Vagina (tissue), 2 donors: ENCODE measurements around the gene RNF141. TPM values are rescaled to one million over a fixed set of nuclear protein-coding genes. Genes with fewer than 3 reads are reported as not detected.

ENCODE experiments used
- DNase-seq, 2 donors: peaks; one replicate each; pipeline ENCODE4 v3.0.0-alpha.2; 2017; ENCODE audit errors: extremely low spot score in 2 of 2
- H3K27ac ChIP-seq: fragments of 200-600 bp; sonication (generic); one replicate; pipeline ENCODE4 v1.5.1; 2019
- H3K27me3 ChIP-seq: fragments of 200-600 bp; sonication (generic); one replicate; pipeline ENCODE4 v1.5.1; 2019
- H3K36me3 ChIP-seq, 2 donors: fragments of 200-600 bp; sonication (generic); one replicate each; pipeline ENCODE4 v1.5.1; 2017 to 2019
- H3K4me1 ChIP-seq: fragments of 200-600 bp; sonication (generic); one replicate; pipeline ENCODE4 v1.5.1; 2019
- H3K4me3 ChIP-seq, 2 donors: fragments of 200-600 bp; sonication (generic); 1 replicate in 1 of 2; 2 replicates in 1 of 2; pipeline ENCODE4 v1.5.1; 2016 to 2019
- H3K9me3 ChIP-seq: fragments of 200-600 bp; sonication (generic); one replicate; pipeline ENCODE4 v1.5.1; 2019
- POLR2A ChIP-seq, 2 donors: fragments of 450-650 bp; IDR thresholded peaks; one replicate each; pipeline ENCODE4 v1.6.1; 2017; ENCODE audit warnings: antibody characterized with exemption in 2 of 2, mild to moderate bottlenecking in 2 of 2, moderate library complexity in 2 of 2
- POLR2AphosphoS5 ChIP-seq, 2 donors: sonication (generic); formaldehyde crosslinking; IDR thresholded peaks; one replicate each; pipeline ENCODE4 v1.9.0; 2017; ENCODE audit warnings: antibody characterized with exemption in 2 of 2, mild to moderate bottlenecking in 2 of 2, low read depth in 1 of 2; ENCODE audit not compliant: insufficient read depth in 1 of 2
- intact Hi-C: fragments of 100-400 bp; cut with DNase I; formaldehyde crosslinking; loops from one replicate; pipeline ENCODE4 v1.15.1; 2023
- total RNA-seq: library from RNA; depleted of rRNA; stranded (reverse); fragments of >200 nt; gene quantifications from one replicate; pipeline ENCODE4 v1.2.3, GENCODE V29; 2016
- TF ChIP-seq, protein P1 (sequence below), 3 experiments: fragments of 450-650 bp in 2 of 3; fragments of 200-600 bp in 1 of 3; sonication (generic) in 1 of 3; IDR thresholded peaks; one replicate each; pipeline ENCODE4 v1.5.1; 2017 to 2019; ENCODE audit warnings: antibody characterized with exemption in 3 of 3, mild to moderate bottlenecking in 2 of 3, moderate library complexity in 2 of 3

Gene RNF141
- total RNA-seq, 1 donor from 2014 or later: 19.2 TPM

DNA sequence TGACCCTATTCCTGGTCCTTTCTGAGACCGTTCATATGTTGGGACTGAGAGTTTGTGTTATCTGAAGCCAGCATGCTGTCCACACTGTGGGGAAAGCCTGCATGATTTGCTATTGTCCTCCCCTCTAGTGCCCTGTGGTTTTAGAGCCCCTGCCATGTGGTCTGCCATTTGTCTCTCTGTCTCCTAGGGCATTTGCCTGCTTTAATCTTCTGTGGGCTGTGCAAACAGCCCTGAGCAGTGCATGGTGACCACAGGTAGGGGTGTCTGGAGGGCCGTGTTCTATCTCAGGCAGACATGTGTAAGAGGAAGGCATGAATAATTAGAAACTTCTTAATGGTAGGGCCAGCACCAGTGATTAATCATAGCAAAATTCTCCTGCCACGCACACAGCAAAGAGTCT, 62.9 kb downstream of the RNF141 start:
- no peak for DNase-seq
- no peak for TF ChIP-seq POLR2AphosphoS5 (IDR thresholded peaks at IDR 0.05; ENCODE audit: insufficient read depth in 1 of 2, low read depth in 1 of 2)
- TF ChIP-seq, protein P1, sequence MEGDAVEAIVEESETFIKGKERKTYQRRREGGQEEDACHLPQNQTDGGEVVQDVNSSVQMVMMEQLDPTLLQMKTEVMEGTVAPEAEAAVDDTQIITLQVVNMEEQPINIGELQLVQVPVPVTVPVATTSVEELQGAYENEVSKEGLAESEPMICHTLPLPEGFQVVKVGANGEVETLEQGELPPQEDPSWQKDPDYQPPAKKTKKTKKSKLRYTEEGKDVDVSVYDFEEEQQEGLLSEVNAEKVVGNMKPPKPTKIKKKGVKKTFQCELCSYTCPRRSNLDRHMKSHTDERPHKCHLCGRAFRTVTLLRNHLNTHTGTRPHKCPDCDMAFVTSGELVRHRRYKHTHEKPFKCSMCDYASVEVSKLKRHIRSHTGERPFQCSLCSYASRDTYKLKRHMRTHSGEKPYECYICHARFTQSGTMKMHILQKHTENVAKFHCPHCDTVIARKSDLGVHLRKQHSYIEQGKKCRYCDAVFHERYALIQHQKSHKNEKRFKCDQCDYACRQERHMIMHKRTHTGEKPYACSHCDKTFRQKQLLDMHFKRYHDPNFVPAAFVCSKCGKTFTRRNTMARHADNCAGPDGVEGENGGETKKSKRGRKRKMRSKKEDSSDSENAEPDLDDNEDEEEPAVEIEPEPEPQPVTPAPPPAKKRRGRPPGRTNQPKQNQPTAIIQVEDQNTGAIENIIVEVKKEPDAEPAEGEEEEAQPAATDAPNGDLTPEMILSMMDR (IDR thresholded peaks at IDR 0.05): no peak
- no peak for TF ChIP-seq POLR2A (IDR thresholded peaks at IDR 0.05)
- H3K4me3 ChIP-seq: no peak overlapping the region
- H3K36me3 ChIP-seq: no peaks in the 10 kb centered on the region
- no peaks in the 10 kb centered on the region for H3K4me1 ChIP-seq
- intact Hi-C loops: no loop called here
- H3K9me3 ChIP-seq: no peaks in the 10 kb centered on the region
- H3K27ac ChIP-seq: no peak overlapping the region
- H3K27me3 ChIP-seq: no peaks in the 10 kb centered on the region

DNA sequence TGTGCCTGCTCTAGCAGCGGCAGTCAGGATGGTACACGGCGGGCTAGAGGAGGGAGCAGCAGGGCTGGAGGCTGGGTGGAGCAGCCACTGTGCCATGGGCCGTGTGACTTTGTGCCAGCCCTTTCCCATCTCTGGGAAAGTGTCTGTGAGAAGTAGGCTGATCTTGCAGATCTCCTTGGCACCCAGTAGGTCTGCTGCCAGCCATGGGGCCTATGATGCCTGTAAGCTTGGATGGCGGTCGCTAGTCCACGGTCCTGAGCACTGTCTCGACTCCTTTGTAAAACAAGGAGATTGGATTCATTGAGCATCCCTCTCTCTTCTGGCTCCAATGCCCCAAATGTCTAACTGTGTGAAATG, 63.3 kb downstream of the RNF141 start:
- H3K27ac ChIP-seq: no peak overlapping the region
- no peak overlapping the region for H3K4me3 ChIP-seq
- H3K36me3 ChIP-seq: no peaks in the 10 kb centered on the region
- intact Hi-C loops: no loop called here
- TF ChIP-seq POLR2AphosphoS5 (IDR thresholded peaks at IDR 0.05; ENCODE audit: insufficient read depth in 1 of 2, low read depth in 1 of 2): no peak
- TF ChIP-seq, protein P1 (IDR thresholded peaks at IDR 0.05): no peak
- TF ChIP-seq POLR2A (IDR thresholded peaks at IDR 0.05): no peak
- H3K4me1 ChIP-seq: no peaks in the 10 kb centered on the region
- H3K9me3 ChIP-seq: no peaks in the 10 kb centered on the region
- DNase-seq: no peak
- no peaks in the 10 kb centered on the region for H3K27me3 ChIP-seq

DNA sequence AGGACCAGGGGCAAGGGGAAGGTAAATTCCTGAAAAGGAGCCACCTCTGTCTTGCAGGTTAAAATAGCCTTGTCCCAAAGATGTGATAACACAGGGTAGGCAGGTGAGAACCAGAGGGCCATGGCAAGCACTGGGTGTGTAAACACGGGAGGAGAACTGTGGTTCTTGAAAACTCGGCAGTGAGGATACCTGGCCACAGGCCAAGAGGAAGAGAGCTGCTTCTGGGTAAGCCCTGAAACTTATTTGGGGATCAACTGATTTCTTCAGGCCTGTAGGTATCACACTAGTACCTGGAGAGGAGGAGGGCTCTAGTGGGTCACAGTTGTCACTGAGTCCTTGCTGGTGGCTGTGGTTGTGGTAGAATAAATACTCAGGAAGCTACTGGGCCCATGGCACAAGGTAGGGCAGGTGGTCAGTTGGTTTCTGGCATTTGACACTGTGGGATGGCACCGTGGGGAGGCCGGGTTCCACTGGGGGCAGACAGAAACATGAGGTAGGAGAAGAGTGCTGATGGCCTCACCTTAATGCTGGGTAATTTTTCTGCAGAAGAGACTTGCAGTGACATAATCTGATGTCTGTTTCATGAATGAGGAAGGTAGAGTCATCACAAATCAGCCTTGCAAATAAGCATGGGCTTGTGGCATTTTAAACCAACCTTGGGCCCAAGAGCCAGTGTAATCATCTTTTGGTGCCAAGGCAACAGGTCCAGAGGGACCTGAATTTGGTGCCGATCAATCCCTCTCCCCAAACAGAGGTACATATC, 63.9 kb downstream of the RNF141 start:
- Histone ChIP-seq H3K27ac (no peak overlapping the region), H3K4me3 (no peak overlapping the region), H3K9me3 (no peaks in the 10 kb centered on the region), H3K27me3 (no peaks in the 10 kb centered on the region), H3K36me3 (no peaks in the 10 kb centered on the region), H3K4me1 (no peaks in the 10 kb centered on the region)
- no peak for DNase-seq
- TF ChIP-seq, protein P1 (IDR thresholded peaks at IDR 0.05): no peak
- TF ChIP-seq POLR2AphosphoS5 (IDR thresholded peaks at IDR 0.05; ENCODE audit: insufficient read depth in 1 of 2, low read depth in 1 of 2): no peak
- no peak for TF ChIP-seq POLR2A (IDR thresholded peaks at IDR 0.05)
- intact Hi-C loops: no loop called here

DNA sequence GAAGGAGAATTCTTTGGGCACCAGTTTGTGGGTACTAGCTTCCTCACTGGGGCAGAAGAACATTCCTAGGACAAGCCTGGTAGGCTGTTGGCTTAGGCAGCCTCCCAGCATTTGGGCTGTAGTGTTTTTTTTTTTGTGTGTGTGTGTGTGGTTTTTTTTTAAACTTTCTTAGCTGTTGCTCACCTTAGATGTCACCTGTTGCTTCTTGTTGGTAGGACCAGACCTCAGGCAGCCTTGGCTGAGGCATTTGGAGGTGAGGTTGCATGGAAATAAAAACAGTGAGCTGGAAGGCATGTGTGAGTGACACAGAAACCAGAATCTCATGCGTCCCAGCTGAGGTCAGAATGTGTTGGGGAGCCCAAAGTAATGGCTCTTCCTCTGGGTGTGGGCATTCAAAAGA, 64.6 kb downstream of the RNF141 start:
- no peak for DNase-seq
- TF ChIP-seq POLR2AphosphoS5 (IDR thresholded peaks at IDR 0.05; ENCODE audit: insufficient read depth in 1 of 2, low read depth in 1 of 2): no peak
- TF ChIP-seq POLR2A (IDR thresholded peaks at IDR 0.05): no peak
- TF ChIP-seq, protein P1 (IDR thresholded peaks at IDR 0.05): no peak

DNA sequence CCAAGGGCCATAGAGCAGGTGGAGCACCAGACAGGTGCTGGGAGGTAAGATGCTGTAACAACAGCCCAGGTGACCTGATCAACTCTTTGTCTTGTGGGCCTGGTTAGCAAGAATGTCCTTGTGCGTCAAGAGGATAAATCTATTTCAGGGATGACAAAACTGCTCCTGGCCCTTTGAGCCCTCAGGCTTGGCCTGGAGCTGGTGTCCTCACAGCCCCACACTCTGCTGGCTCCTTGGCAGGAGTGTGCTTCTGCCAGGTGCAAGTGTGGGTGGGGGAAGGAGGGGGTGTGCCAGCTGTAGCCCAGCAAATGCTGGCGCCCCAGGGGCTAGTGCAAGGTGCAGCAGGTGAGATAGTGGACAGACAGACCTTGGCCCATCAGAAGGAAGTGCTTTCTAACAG, 66.4 kb downstream of the RNF141 start:
- intact Hi-C loops: no loop called here

More for the DNA sequence above, 64.6 kb downstream of the RNF141 start:
- intact Hi-C loops: no loop called here
- Histone ChIP-seq H3K9me3 (no peaks in the 10 kb centered on the region), H3K27ac (no peak overlapping the region), H3K36me3 (no peaks in the 10 kb centered on the region), H3K4me1 (no peaks in the 10 kb centered on the region), H3K27me3 (no peaks in the 10 kb centered on the region), H3K4me3 (no peak overlapping the region)

More for the DNA sequence above, 66.4 kb downstream of the RNF141 start:
- no peak for TF ChIP-seq POLR2AphosphoS5 (IDR thresholded peaks at IDR 0.05; ENCODE audit: insufficient read depth in 1 of 2, low read depth in 1 of 2)
- no peak for TF ChIP-seq POLR2A (IDR thresholded peaks at IDR 0.05)
- TF ChIP-seq, protein P1 (IDR thresholded peaks at IDR 0.05): no peak
- H3K27me3 ChIP-seq: no peaks in the 10 kb centered on the region
- no peaks in the 10 kb centered on the region for H3K4me1 ChIP-seq
- DNase-seq: no peak
- no peak overlapping the region for H3K4me3 ChIP-seq
- no peak overlapping the region for H3K27ac ChIP-seq
- H3K36me3 ChIP-seq: no peaks in the 10 kb centered on the region
- no peaks in the 10 kb centered on the region for H3K9me3 ChIP-seq
